Adipocyte (in vitro differentiated cells): Measurements from ENCODE around the gene WDR27.

ENCODE experiments used
- DNase-seq: peaks from one replicate; pipeline ENCODE4 v3.0.0-alpha.2; 2015; ENCODE audit warnings: low read depth
- H3K27me3 ChIP-seq: replicated peaks from 2 replicates; pipeline ENCODE4 v1.7.0; 2013; ENCODE audit warnings: mild to moderate bottlenecking, low read length, moderate library complexity; ENCODE audit not compliant: control insufficient read depth, insufficient read depth
- H3K36me3 ChIP-seq: 2 replicates; pipeline ENCODE4 v1.7.0; 2013; ENCODE audit warnings: low read length, mild to moderate bottlenecking, moderate library complexity; ENCODE audit not compliant: control insufficient read depth, insufficient read depth, severe bottlenecking
- H3K4me1 ChIP-seq: 2 replicates; pipeline ENCODE4 v1.7.0; 2013; ENCODE audit warnings: mild to moderate bottlenecking, low read length, moderate library complexity; ENCODE audit not compliant: control insufficient read depth, insufficient read depth
- H3K4me3 ChIP-seq: 2 replicates; pipeline ENCODE4 v1.7.0; 2013; ENCODE audit warnings: mild to moderate bottlenecking, low read length, moderate library complexity
- H3K9ac ChIP-seq: 2 replicates; pipeline ENCODE4 v1.7.0; 2013; ENCODE audit warnings: mild to moderate bottlenecking, low read length, moderate library complexity
- H3K9me3 ChIP-seq: 2 replicates; pipeline ENCODE4 v1.7.0; 2013; ENCODE audit warnings: mild to moderate bottlenecking, low read length, moderate library complexity; ENCODE audit not compliant: control insufficient read depth

The WDR27 gene

GRCh38 chr6:169508452-169508851, 193.4 kb downstream of the WDR27 start:
- Histone ChIP-seq H3K9ac (no peak overlapping the region), H3K9me3 (peaks cover 17% of the 10 kb centered on the region), H3K27me3 (no peaks in the 10 kb centered on the region), H3K36me3 (no peaks in the 10 kb centered on the region), H3K4me3 (no peak overlapping the region), H3K4me1 (peaks cover 5% of the 10 kb centered on the region)
- DNase-seq: no peak

GRCh38 chr6:169503422-169504152, 198.2 kb downstream of the WDR27 start:
- H3K36me3 ChIP-seq: no peaks in the 10 kb centered on the region
- peaks cover 5% of the 10 kb centered on the region for H3K9me3 ChIP-seq
- H3K9ac ChIP-seq: no peak overlapping the region

GRCh38 chr6:169502445-169502844, 199.4 kb downstream of the WDR27 start:
- DNase-seq: no peak
- Histone ChIP-seq H3K4me3 (no peak overlapping the region), H3K36me3 (no peaks in the 10 kb centered on the region), H3K9ac (no peak overlapping the region), H3K27me3 (no peaks in the 10 kb centered on the region), H3K4me1 (peaks cover 9% of the 10 kb centered on the region), H3K9me3 (no peaks in the 10 kb centered on the region)

More at GRCh38 chr6:169503422-169504152, 198.2 kb downstream of the WDR27 start:
- no peak for DNase-seq
- H3K27me3 ChIP-seq: no peaks in the 10 kb centered on the region
- peaks cover 9% of the 10 kb centered on the region for H3K4me1 ChIP-seq
- H3K4me3 ChIP-seq: no peak overlapping the region

GRCh38 chr6:169501777-169502313, 200.0 kb downstream of the WDR27 start:
- H3K4me1 ChIP-seq: peaks cover 9% of the 10 kb centered on the region

GRCh38 chr6:169501128-169501527, 200.7 kb downstream of the WDR27 start:
- no peaks in the 10 kb centered on the region for H3K27me3 ChIP-seq
- no peaks in the 10 kb centered on the region for H3K36me3 ChIP-seq
- peaks cover 9% of the 10 kb centered on the region for H3K4me1 ChIP-seq
- H3K9ac ChIP-seq: no peak overlapping the region
- peaks cover 2% of the 10 kb centered on the region for H3K9me3 ChIP-seq
- no peak for DNase-seq
- no peak overlapping the region for H3K4me3 ChIP-seq

More at GRCh38 chr6:169501777-169502313, 200.0 kb downstream of the WDR27 start:
- no peaks in the 10 kb centered on the region for H3K27me3 ChIP-seq
- no peak for DNase-seq
- H3K9ac ChIP-seq: no peak overlapping the region
- H3K9me3 ChIP-seq: no peaks in the 10 kb centered on the region
- H3K36me3 ChIP-seq: no peaks in the 10 kb centered on the region
- no peak overlapping the region for H3K4me3 ChIP-seq

- Histone ChIP-seq H3K9ac (no peak overlapping the region), H3K4me3 (no peak overlapping the region), H3K4me1 (peaks cover 9% of the 10 kb centered on the region), H3K9me3 (peaks cover 5% of the 10 kb centered on the region), H3K27me3 (no peaks in the 10 kb centered on the region), H3K36me3 (no peaks in the 10 kb centered on the region)
- no peak for DNase-seq
These were observed 201.1 kb downstream of the WDR27 start for GRCh38 chr6:169500688-169501087.

GRCh38 chr6:169499848-169500247, 202.0 kb downstream of the WDR27 start:
- Histone ChIP-seq H3K36me3 (no peaks in the 10 kb centered on the region), H3K4me1 (peaks cover 15% of the 10 kb centered on the region), H3K27me3 (no peaks in the 10 kb centered on the region), H3K9me3 (peaks cover 5% of the 10 kb centered on the region), H3K4me3 (no peak overlapping the region), H3K9ac (no peak overlapping the region)
- DNase-seq: no peak

- H3K9me3 ChIP-seq: peaks cover 5% of the 10 kb centered on the region
- H3K27me3 ChIP-seq: no peaks in the 10 kb centered on the region
- peaks cover 15% of the 10 kb centered on the region for H3K4me1 ChIP-seq
- H3K9ac ChIP-seq: no peak overlapping the region
- no peak for DNase-seq
- H3K4me3 ChIP-seq: no peak overlapping the region
- no peaks in the 10 kb centered on the region for H3K36me3 ChIP-seq
These were observed 202.8 kb downstream of the WDR27 start for GRCh38 chr6:169498916-169499513.

- Histone ChIP-seq H3K4me1 (peaks cover 15% of the 10 kb centered on the region), H3K36me3 (no peaks in the 10 kb centered on the region), H3K4me3 (no peak overlapping the region), H3K9me3 (peaks cover 5% of the 10 kb centered on the region), H3K27me3 (no peaks in the 10 kb centered on the region), H3K9ac (no peak overlapping the region)
- peak; percentile 40 for DNase-seq
These were observed 206.2 kb downstream of the WDR27 start for GRCh38 chr6:169495601-169496000.

GRCh38 chr6:169494038-169494437, 207.8 kb downstream of the WDR27 start:
- H3K4me1 ChIP-seq: peaks cover 31% of the 10 kb centered on the region
- H3K9me3 ChIP-seq: peaks cover 5% of the 10 kb centered on the region
- H3K36me3 ChIP-seq: no peaks in the 10 kb centered on the region
- H3K4me3 ChIP-seq: no peak overlapping the region
- no peaks in the 10 kb centered on the region for H3K27me3 ChIP-seq
- H3K9ac ChIP-seq: no peak overlapping the region
- no peak for DNase-seq

GRCh38 chr6:169491482-169491881, 210.3 kb downstream of the WDR27 start:
- Histone ChIP-seq H3K27me3 (no peaks in the 10 kb centered on the region), H3K4me1 (peaks cover 31% of the 10 kb centered on the region), H3K4me3 (no peak overlapping the region), H3K36me3 (no peaks in the 10 kb centered on the region), H3K9me3 (peaks cover 5% of the 10 kb centered on the region), H3K9ac (no peak overlapping the region)
- DNase-seq: no peak
